Suprapubic skin (tissue), 4 donors: ENCODE measurements around the gene DNAH3.
"Not testable (repeated sequence)": the region's sequence is repeated elsewhere in the genome, so short reads cannot be mapped to it uniquely, and the experiment has no call there.

Source experiments
- EP300 ChIP-seq: sonication (generic); formaldehyde crosslinking; IDR thresholded peaks from one replicate; pipeline ENCODE4 v1.6.1; 2017; ENCODE audit warnings: antibody characterized with exemption
- POLR2A ChIP-seq, 2 donors: fragments of 450-650 bp; IDR thresholded peaks; one replicate each; pipeline ENCODE4 v1.6.1; 2017; ENCODE audit warnings: antibody characterized with exemption in 2 of 2, mild to moderate bottlenecking in 2 of 2, moderate library complexity in 2 of 2
- POLR2AphosphoS5 ChIP-seq, 3 donors: sonication (generic); formaldehyde crosslinking; IDR thresholded peaks; one replicate each; pipeline ENCODE4 v1.6.1; 2017; ENCODE audit warnings: antibody characterized with exemption in 3 of 3
- TF ChIP-seq, protein P1 (sequence below), 2 donors: fragments of 200-600 bp in 1 of 2; fragments of 450-650 bp in 1 of 2; sonication (generic) in 1 of 2; IDR thresholded peaks; one replicate each; pipeline ENCODE4 v1.5.1; 2016 to 2019; ENCODE audit warnings: antibody characterized with exemption in 2 of 2, mild to moderate bottlenecking in 1 of 2, moderate library complexity in 1 of 2

GRCh38 chr16:21156011-21156410, 5.4 kb upstream of the DNAH3 start:
- TF ChIP-seq, protein P1, sequence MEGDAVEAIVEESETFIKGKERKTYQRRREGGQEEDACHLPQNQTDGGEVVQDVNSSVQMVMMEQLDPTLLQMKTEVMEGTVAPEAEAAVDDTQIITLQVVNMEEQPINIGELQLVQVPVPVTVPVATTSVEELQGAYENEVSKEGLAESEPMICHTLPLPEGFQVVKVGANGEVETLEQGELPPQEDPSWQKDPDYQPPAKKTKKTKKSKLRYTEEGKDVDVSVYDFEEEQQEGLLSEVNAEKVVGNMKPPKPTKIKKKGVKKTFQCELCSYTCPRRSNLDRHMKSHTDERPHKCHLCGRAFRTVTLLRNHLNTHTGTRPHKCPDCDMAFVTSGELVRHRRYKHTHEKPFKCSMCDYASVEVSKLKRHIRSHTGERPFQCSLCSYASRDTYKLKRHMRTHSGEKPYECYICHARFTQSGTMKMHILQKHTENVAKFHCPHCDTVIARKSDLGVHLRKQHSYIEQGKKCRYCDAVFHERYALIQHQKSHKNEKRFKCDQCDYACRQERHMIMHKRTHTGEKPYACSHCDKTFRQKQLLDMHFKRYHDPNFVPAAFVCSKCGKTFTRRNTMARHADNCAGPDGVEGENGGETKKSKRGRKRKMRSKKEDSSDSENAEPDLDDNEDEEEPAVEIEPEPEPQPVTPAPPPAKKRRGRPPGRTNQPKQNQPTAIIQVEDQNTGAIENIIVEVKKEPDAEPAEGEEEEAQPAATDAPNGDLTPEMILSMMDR (IDR thresholded peaks at IDR 0.05): not testable (repeated sequence)
- TF ChIP-seq POLR2A (IDR thresholded peaks at IDR 0.05); POLR2AphosphoS5 (IDR thresholded peaks at IDR 0.05); EP300: not testable (repeated sequence)
